K562 (cell line): Measurements from ENCODE around the gene ZSWIM4. TPM values are rescaled to one million over a fixed set of nuclear protein-coding genes. Genes with fewer than 3 reads are reported as not detected.
A peak's percentile ranks its signal among the peaks of the same experiment; 100 is the strongest.

Experiments used
- C11orf30 ChIP-seq: fragments of 450-650 bp; IDR thresholded peaks from 2 replicates; pipeline ENCODE4 v1.6.1; 2016; ENCODE audit warnings: low read depth, mild to moderate bottlenecking
- HDAC6 ChIP-seq: IDR thresholded peaks from 2 replicates; pipeline ENCODE4 v1.6.1; 2012; ENCODE audit warnings: low read depth, mild to moderate bottlenecking, control low read depth, inconsistent platforms, low read length, moderate library complexity
- HMG20A ChIP-seq: fragments of 450-650 bp; formaldehyde crosslinking; conservative IDR thresholded peaks from 2 replicates; pipeline ENCODE4 v1.4.0; 2020; ENCODE audit warnings: mild to moderate bottlenecking, mixed read lengths
- MCM3 ChIP-seq: fragments of 450-650 bp; IDR thresholded peaks from 2 replicates; pipeline ENCODE4 v1.6.1; 2016
- RBBP5 ChIP-seq: fragments of 200-600 bp; sonication (generic); IDR thresholded peaks from 2 replicates; pipeline ENCODE4 v1.6.1; 2012; ENCODE audit warnings: borderline replicate concordance, mild to moderate bottlenecking, low read length, control low read depth, inconsistent platforms; ENCODE audit not compliant: insufficient read depth, poor library complexity, severe bottlenecking
- TOE1 ChIP-seq, 2 experiments: fragments of 450-650 bp in 1 of 2; sonication (generic) in 1 of 2; formaldehyde crosslinking in 1 of 2; IDR thresholded peaks; 2 replicates each; pipeline versions ENCODE4 v1.7.1 to v1.8.0; 2016 to 2022; ENCODE audit warnings: borderline replicate concordance in 2 of 2, mild to moderate bottlenecking in 2 of 2, antibody characterized with exemption in 1 of 2, inconsistent platforms in 1 of 2, low read depth in 1 of 2, missing genetic modification reagents in 1 of 2, moderate library complexity in 1 of 2
- USF2 ChIP-seq: sonication (generic); formaldehyde crosslinking; IDR thresholded peaks from 2 replicates; pipeline ENCODE4 v1.5.0; 2020; ENCODE audit warnings: missing genetic modification reagents
- ZBTB2 ChIP-seq: fragments of 450-650 bp; IDR thresholded peaks from 2 replicates; pipeline ENCODE4 v1.6.1; 2016; ENCODE audit warnings: antibody characterized with exemption
- polyA plus RNA-seq, 8 experiments: library from polyadenylated mRNA; depleted of rRNA in 4 of 8; stranded (reverse) in 5 of 8; unstranded in 3 of 8; fragments of >200 nt; fragmentation: Nextera tagmentation in 2 of 8; fragmentation: Illumina TruSeq in 1 of 8; extraction: Ambion mirVana in 2 of 8; extraction: Trizol in 1 of 8; gene quantifications; 2 replicates each; pipeline versions ENCODE4 v1.2.1 to v1.2.3, GENCODE V29; 2011 to 2014; ENCODE audit warnings: inconsistent platforms in 1 of 8, missing spikeins in 1 of 8
- total RNA-seq, 7 experiments: library from RNA; depleted of rRNA in 6 of 7; stranded (reverse); fragments of >200 nt in 6 of 7; fragmentation: Illumina TruSeq in 2 of 7; extraction: Trizol in 2 of 7; gene quantifications; 2 replicates each; pipeline versions ENCODE4 v1.2.1 to v1.2.3, GENCODE V29; 2011 to 2021; ENCODE audit warnings: low replicate concordance in 1 of 7
- TF ChIP-seq, protein P1 (sequence below), 2 experiments: fragments of 450-650 bp; formaldehyde crosslinking in 1 of 2; IDR thresholded peaks; 2 replicates each; pipeline versions ENCODE4 v1.4.0 to v1.6.1; 2014 to 2020; ENCODE audit warnings: mild to moderate bottlenecking in 2 of 2, borderline replicate concordance in 1 of 2, low read depth in 1 of 2
- TF ChIP-seq, protein P2 (sequence below): fragments of 450-650 bp; IDR thresholded peaks from 2 replicates; pipeline ENCODE4 v1.6.1; 2016
- TF ChIP-seq, protein P3 (sequence below): fragments of 450-650 bp; IDR thresholded peaks from one replicate; pipeline ENCODE4 v1.6.1; 2018; ENCODE audit warnings: mild to moderate bottlenecking, moderate library complexity; ENCODE audit not compliant: partially characterized antibody

ZSWIM4 gene
- total and polyA plus RNA-seq, 9 of the 15 experiments (the other 6 are each of a cell fraction or from before 2014, with no cell fraction given), result 0.25 to 3.7 (median 0.79) TPM; not detected in 2

- TF ChIP-seq, protein P1, sequence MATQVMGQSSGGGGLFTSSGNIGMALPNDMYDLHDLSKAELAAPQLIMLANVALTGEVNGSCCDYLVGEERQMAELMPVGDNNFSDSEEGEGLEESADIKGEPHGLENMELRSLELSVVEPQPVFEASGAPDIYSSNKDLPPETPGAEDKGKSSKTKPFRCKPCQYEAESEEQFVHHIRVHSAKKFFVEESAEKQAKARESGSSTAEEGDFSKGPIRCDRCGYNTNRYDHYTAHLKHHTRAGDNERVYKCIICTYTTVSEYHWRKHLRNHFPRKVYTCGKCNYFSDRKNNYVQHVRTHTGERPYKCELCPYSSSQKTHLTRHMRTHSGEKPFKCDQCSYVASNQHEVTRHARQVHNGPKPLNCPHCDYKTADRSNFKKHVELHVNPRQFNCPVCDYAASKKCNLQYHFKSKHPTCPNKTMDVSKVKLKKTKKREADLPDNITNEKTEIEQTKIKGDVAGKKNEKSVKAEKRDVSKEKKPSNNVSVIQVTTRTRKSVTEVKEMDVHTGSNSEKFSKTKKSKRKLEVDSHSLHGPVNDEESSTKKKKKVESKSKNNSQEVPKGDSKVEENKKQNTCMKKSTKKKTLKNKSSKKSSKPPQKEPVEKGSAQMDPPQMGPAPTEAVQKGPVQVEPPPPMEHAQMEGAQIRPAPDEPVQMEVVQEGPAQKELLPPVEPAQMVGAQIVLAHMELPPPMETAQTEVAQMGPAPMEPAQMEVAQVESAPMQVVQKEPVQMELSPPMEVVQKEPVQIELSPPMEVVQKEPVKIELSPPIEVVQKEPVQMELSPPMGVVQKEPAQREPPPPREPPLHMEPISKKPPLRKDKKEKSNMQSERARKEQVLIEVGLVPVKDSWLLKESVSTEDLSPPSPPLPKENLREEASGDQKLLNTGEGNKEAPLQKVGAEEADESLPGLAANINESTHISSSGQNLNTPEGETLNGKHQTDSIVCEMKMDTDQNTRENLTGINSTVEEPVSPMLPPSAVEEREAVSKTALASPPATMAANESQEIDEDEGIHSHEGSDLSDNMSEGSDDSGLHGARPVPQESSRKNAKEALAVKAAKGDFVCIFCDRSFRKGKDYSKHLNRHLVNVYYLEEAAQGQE (IDR thresholded peaks at IDR 0.05; ENCODE audit: borderline replicate concordance), result peak; percentile 59; the same call in 1 of the 2 replicates
- TF ChIP-seq, protein P1 (CRISPR knock-in tag; IDR thresholded peaks at IDR 0.05; ENCODE audit: low read depth), result no peak
- no peak for TF ChIP-seq USF2 (CRISPR knock-in tag)
- peak; percentile 35; the same call in 1 of the 2 replicates for TF ChIP-seq TOE1 (IDR thresholded peaks at IDR 0.05; ENCODE audit: borderline replicate concordance)
- TF ChIP-seq TOE1 (CRISPR knock-in tag; IDR thresholded peaks at IDR 0.05; ENCODE audit: borderline replicate concordance, low read depth), result no peak; the same call in 1 of the 2 replicates
- TF ChIP-seq HMG20A, result no peak
- TF ChIP-seq C11orf30, result no peak
- TF ChIP-seq ZBTB2, result 0 out of 2 replicates have a peak, but pooled peaks have one; percentile 31
- no peak for TF ChIP-seq HDAC6
- TF ChIP-seq, protein P2, sequence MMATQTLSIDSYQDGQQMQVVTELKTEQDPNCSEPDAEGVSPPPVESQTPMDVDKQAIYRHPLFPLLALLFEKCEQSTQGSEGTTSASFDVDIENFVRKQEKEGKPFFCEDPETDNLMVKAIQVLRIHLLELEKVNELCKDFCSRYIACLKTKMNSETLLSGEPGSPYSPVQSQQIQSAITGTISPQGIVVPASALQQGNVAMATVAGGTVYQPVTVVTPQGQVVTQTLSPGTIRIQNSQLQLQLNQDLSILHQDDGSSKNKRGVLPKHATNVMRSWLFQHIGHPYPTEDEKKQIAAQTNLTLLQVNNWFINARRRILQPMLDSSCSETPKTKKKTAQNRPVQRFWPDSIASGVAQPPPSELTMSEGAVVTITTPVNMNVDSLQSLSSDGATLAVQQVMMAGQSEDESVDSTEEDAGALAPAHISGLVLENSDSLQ, result peak; percentile 4; the same call in 1 of the 2 replicates
- TF ChIP-seq RBBP5, result peak; percentile 45
- TF ChIP-seq MCM3, result no peak
- TF ChIP-seq, protein P3, sequence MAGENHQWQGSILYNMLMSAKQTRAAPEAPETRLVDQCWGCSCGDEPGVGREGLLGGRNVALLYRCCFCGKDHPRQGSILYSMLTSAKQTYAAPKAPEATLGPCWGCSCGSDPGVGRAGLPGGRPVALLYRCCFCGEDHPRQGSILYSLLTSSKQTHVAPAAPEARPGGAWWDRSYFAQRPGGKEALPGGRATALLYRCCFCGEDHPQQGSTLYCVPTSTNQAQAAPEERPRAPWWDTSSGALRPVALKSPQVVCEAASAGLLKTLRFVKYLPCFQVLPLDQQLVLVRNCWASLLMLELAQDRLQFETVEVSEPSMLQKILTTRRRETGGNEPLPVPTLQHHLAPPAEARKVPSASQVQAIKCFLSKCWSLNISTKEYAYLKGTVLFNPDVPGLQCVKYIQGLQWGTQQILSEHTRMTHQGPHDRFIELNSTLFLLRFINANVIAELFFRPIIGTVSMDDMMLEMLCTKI, result no peak
Measured at GRCh38 chr19:13847407-13848339, 52.4 kb downstream of the ZSWIM4 start (continued).
